GM18502 (cell line): ENCODE measurements around the gene UBAC2.
"Not testable (repeated sequence)": the region's sequence is repeated elsewhere in the genome, so short reads cannot be mapped to it uniquely, and the experiment has no call there.

Experiments used
- ATAC-seq: cut with Tn5 transposase; IDR thresholded peaks from one replicate; pipeline ENCODE4 v1.9.1; 2021; ENCODE audit warnings: mild to moderate bottlenecking; ENCODE audit not compliant: unreplicated experiment, poor library complexity

UBAC2 gene

GRCh38 chr13:99384468-99384867, 183.8 kb downstream of the UBAC2 start:
- no peak for ATAC-seq

- ATAC-seq, result no peak
Measured at GRCh38 chr13:99385161-99385560, 184.5 kb downstream of the UBAC2 start.

GRCh38 chr13:99385940-99386339, 185.3 kb downstream of the UBAC2 start:
- ATAC-seq, result no peak

- ATAC-seq, result no peak
Measured at GRCh38 chr13:99386495-99386894, 185.8 kb downstream of the UBAC2 start.

GRCh38 chr13:99386911-99387788, 186.5 kb downstream of the UBAC2 start:
- peak; percentile 70 for ATAC-seq

- no peak for ATAC-seq
Measured at GRCh38 chr13:99388334-99388923, 187.8 kb downstream of the UBAC2 start.

- ATAC-seq, result not testable (repeated sequence)
Measured at GRCh38 chr13:99389094-99389493, 188.4 kb downstream of the UBAC2 start.

- no peak for ATAC-seq
Measured at GRCh38 chr13:99389520-99390304, 189.1 kb downstream of the UBAC2 start.

- ATAC-seq, result no peak
Measured at GRCh38 chr13:99390601-99391000, 189.9 kb downstream of the UBAC2 start.

GRCh38 chr13:99391781-99392469, 191.3 kb downstream of the UBAC2 start:
- ATAC-seq, result no peak

GRCh38 chr13:99392470-99393135, 191.9 kb downstream of the UBAC2 start:
- no peak for ATAC-seq

GRCh38 chr13:99393391-99393790, 192.7 kb downstream of the UBAC2 start:
- ATAC-seq, result not testable (repeated sequence)

- ATAC-seq, result no peak
Measured at GRCh38 chr13:99393791-99394735, 193.4 kb downstream of the UBAC2 start.

- no peak for ATAC-seq
Measured at GRCh38 chr13:99395436-99395835, 194.8 kb downstream of the UBAC2 start.

- no peak for ATAC-seq
Measured at GRCh38 chr13:99396446-99396845, 195.8 kb downstream of the UBAC2 start.

GRCh38 chr13:99398071-99398470, 197.4 kb downstream of the UBAC2 start:
- no peak for ATAC-seq

GRCh38 chr13:99398916-99399622, 198.4 kb downstream of the UBAC2 start:
- ATAC-seq, result no peak

- ATAC-seq, result no peak
Measured at GRCh38 chr13:99399623-99399974, 198.9 kb downstream of the UBAC2 start.
